HG02798 (cell line): ENCODE measurements around the gene SRRD.

Source experiments
- ATAC-seq: cut with Tn5 transposase; IDR thresholded peaks from one replicate; pipeline ENCODE4 v1.9.1; 2021; ENCODE audit warnings: mild to moderate bottlenecking; ENCODE audit not compliant: unreplicated experiment, poor library complexity

SRRD gene

DNA sequence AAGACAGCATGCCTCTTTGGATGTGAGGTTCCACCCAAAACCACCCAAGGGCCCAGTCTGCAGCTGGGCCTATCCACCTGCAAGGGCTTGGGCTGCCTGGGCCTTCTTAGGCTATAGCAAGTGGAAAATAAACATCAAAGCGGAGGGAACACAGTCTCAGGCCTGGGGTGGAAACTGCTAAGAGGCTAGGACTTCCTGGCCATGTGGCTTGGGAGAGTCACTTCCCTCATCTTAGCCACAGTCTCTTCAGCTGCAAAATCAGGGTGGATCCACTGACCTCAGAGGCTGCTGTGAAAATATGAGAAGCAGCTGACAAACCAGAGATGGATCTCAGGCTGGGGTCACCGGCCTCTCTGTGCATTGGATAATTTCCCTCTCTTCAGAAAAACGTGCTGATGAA lies 59.2 kb downstream of the SRRD start:
- ATAC-seq = no peak
